LNCAP (cell line): ENCODE measurements around the gene PLD1.

Experiments used
- CTCF ChIP-seq: fragments of 450-650 bp; IDR thresholded peaks from 2 replicates; pipeline ENCODE4 v1.5.1; 2017; ENCODE audit warnings: mild to moderate bottlenecking

PLD1 gene

GRCh38 chr3:171687064-171687463, 123.2 kb downstream of the PLD1 start:
- no peak for TF ChIP-seq CTCF

GRCh38 chr3:171685116-171685895, 125.0 kb downstream of the PLD1 start:
- TF ChIP-seq CTCF: no peak

GRCh38 chr3:171684221-171684620, 126.1 kb downstream of the PLD1 start:
- TF ChIP-seq CTCF: no peak

GRCh38 chr3:171682743-171683142, 127.5 kb downstream of the PLD1 start:
- TF ChIP-seq CTCF: no peak

- no peak for TF ChIP-seq CTCF
Measured at GRCh38 chr3:171680726-171681411, 129.4 kb downstream of the PLD1 start.

GRCh38 chr3:171678971-171679492, 131.3 kb downstream of the PLD1 start:
- TF ChIP-seq CTCF: no peak

- no peak for TF ChIP-seq CTCF
Measured at GRCh38 chr3:171677706-171678105, 132.6 kb downstream of the PLD1 start.
